ENCODE data around the gene TNRC18.
A peak's percentile ranks its signal among the peaks of the same experiment; 100 is the strongest.

TNRC18 gene

DNA sequence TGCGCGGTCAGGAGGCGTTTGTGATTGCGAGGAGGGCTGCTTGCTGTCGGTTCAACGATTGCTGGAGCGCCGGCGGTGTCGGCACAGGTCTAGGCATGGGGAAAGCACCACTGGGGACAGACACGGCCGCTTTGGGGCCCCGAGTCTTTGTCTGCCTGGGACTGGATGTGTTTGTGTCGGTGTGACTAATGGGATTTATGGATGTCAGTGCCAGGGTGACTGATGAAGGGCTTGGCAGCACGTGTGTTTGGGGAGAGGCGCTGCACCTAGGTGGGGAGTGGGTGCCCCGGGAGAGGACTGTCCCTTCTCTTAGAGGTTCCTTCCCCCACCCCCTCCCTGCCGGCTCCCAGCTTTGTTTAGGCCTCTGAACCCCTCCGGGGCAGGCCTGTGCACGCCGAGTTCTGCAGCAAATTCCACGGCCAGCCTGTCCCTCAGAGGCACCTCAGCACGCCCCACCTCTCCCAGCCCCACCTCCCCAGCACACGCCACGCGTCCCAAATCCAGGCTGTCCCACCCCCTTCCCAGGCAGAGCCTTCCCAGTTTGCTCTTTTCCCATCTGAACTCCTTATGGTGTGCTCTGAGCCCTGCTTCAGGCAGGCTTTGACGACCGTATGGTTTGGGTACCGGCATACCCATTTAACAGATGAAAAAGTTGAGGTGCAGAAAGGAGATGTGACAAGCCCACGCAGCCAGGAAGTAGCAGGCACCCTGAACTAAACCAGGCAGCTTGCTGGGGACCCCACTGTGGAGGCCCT is 6.4 kb upstream of the TNRC18 start (continued):
- TF ChIP-seq ZNF324 (tag by site-specific recombination; IDR thresholded peaks at IDR 0.05): peak; percentile 15; the same call in 1 of the 2 replicates
- TF ChIP-seq ZBTB20 (tag by site-specific recombination; IDR thresholded peaks at IDR 0.05): peak; percentile 56; the same call in 1 of the 2 replicates
- TF ChIP-seq GLI4 (tag by site-specific recombination; IDR thresholded peaks at IDR 0.05): no peak
- TF ChIP-seq SP3 (tag by site-specific recombination; IDR thresholded peaks at IDR 0.05): no peak
- no peak for TF ChIP-seq ZNF837 (tag by site-specific recombination; IDR thresholded peaks at IDR 0.05)
- peak; percentile 69 for TF ChIP-seq KLF1 (tag by site-specific recombination; IDR thresholded peaks at IDR 0.05)
- no peak for TF ChIP-seq TCF7L2 (IDR thresholded peaks at IDR 0.05; ENCODE audit: borderline replicate concordance, low read depth, low read length)
- no peak for TF ChIP-seq ZNF501 (tag by site-specific recombination; IDR thresholded peaks at IDR 0.05)
- TF ChIP-seq ZNF621 (tag by site-specific recombination; IDR thresholded peaks at IDR 0.05): no peak
- no peak for TF ChIP-seq ZNF423 (tag by site-specific recombination; IDR thresholded peaks at IDR 0.05)
- no peak for TF ChIP-seq ZFP3 (tag by site-specific recombination; IDR thresholded peaks at IDR 0.05; ENCODE audit: low read depth)
- TF ChIP-seq ZNF701 (tag by site-specific recombination; IDR thresholded peaks at IDR 0.05): no peak
- TF ChIP-seq, protein P1, sequence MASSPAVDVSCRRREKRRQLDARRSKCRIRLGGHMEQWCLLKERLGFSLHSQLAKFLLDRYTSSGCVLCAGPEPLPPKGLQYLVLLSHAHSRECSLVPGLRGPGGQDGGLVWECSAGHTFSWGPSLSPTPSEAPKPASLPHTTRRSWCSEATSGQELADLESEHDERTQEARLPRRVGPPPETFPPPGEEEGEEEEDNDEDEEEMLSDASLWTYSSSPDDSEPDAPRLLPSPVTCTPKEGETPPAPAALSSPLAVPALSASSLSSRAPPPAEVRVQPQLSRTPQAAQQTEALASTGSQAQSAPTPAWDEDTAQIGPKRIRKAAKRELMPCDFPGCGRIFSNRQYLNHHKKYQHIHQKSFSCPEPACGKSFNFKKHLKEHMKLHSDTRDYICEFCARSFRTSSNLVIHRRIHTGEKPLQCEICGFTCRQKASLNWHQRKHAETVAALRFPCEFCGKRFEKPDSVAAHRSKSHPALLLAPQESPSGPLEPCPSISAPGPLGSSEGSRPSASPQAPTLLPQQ (tag by site-specific recombination; IDR thresholded peaks at IDR 0.05): no peak
- no peak for TF ChIP-seq ZNF473 (tag by site-specific recombination; IDR thresholded peaks at IDR 0.05)
- TF ChIP-seq, protein P2, sequence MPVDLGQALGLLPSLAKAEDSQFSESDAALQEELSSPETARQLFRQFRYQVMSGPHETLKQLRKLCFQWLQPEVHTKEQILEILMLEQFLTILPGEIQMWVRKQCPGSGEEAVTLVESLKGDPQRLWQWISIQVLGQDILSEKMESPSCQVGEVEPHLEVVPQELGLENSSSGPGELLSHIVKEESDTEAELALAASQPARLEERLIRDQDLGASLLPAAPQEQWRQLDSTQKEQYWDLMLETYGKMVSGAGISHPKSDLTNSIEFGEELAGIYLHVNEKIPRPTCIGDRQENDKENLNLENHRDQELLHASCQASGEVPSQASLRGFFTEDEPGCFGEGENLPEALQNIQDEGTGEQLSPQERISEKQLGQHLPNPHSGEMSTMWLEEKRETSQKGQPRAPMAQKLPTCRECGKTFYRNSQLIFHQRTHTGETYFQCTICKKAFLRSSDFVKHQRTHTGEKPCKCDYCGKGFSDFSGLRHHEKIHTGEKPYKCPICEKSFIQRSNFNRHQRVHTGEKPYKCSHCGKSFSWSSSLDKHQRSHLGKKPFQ (tag by site-specific recombination; IDR thresholded peaks at IDR 0.05): peak; percentile 23; the same call in 1 of the 2 replicates
- TF ChIP-seq, protein P3, sequence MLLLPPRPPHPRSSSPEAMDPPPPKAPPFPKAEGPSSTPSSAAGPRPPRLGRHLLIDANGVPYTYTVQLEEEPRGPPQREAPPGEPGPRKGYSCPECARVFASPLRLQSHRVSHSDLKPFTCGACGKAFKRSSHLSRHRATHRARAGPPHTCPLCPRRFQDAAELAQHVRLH (tag by site-specific recombination; IDR thresholded peaks at IDR 0.05): 0 out of 2 replicates have a peak, but pooled peaks have one; percentile 14
- no peak for TF ChIP-seq ZFP69B (tag by site-specific recombination; IDR thresholded peaks at IDR 0.05)
- TF ChIP-seq ZNF221 (tag by site-specific recombination; IDR thresholded peaks at IDR 0.05; ENCODE audit: borderline replicate concordance): no peak
- TF ChIP-seq KLF8 (tag by site-specific recombination; IDR thresholded peaks at IDR 0.05): no peak
- TF ChIP-seq, protein P4, sequence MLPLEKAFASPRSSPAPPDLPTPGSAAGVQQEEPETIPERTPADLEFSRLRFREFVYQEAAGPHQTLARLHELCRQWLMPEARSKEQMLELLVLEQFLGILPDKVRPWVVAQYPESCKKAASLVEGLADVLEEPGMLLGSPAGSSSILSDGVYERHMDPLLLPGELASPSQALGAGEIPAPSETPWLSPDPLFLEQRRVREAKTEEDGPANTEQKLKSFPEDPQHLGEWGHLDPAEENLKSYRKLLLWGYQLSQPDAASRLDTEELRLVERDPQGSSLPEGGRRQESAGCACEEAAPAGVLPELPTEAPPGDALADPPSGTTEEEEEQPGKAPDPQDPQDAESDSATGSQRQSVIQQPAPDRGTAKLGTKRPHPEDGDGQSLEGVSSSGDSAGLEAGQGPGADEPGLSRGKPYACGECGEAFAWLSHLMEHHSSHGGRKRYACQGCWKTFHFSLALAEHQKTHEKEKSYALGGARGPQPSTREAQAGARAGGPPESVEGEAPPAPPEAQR (tag by site-specific recombination; IDR thresholded peaks at IDR 0.05): no peak
- TF ChIP-seq YY2 (tag by site-specific recombination; IDR thresholded peaks at IDR 0.05): no peak
- no peak for TF ChIP-seq ZNF776 (tag by site-specific recombination; IDR thresholded peaks at IDR 0.05; ENCODE audit: borderline replicate concordance)
- TF ChIP-seq, protein P5, sequence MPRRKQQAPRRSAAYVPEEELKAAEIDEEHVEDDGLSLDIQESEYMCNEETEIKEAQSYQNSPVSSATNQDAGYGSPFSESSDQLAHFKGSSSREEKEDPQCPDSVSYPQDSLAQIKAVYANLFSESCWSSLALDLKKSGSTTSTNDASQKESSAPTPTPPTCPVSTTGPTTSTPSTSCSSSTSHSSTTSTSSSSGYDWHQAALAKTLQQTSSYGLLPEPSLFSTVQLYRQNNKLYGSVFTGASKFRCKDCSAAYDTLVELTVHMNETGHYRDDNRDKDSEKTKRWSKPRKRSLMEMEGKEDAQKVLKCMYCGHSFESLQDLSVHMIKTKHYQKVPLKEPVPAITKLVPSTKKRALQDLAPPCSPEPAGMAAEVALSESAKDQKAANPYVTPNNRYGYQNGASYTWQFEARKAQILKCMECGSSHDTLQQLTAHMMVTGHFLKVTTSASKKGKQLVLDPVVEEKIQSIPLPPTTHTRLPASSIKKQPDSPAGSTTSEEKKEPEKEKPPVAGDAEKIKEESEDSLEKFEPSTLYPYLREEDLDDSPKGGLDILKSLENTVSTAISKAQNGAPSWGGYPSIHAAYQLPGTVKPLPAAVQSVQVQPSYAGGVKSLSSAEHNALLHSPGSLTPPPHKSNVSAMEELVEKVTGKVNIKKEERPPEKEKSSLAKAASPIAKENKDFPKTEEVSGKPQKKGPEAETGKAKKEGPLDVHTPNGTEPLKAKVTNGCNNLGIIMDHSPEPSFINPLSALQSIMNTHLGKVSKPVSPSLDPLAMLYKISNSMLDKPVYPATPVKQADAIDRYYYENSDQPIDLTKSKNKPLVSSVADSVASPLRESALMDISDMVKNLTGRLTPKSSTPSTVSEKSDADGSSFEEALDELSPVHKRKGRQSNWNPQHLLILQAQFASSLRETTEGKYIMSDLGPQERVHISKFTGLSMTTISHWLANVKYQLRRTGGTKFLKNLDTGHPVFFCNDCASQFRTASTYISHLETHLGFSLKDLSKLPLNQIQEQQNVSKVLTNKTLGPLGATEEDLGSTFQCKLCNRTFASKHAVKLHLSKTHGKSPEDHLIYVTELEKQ (tag by site-specific recombination; IDR thresholded peaks at IDR 0.05; ENCODE audit: borderline replicate concordance): peak; percentile 71; the same call in 1 of the 2 replicates
- TF ChIP-seq, protein P6, sequence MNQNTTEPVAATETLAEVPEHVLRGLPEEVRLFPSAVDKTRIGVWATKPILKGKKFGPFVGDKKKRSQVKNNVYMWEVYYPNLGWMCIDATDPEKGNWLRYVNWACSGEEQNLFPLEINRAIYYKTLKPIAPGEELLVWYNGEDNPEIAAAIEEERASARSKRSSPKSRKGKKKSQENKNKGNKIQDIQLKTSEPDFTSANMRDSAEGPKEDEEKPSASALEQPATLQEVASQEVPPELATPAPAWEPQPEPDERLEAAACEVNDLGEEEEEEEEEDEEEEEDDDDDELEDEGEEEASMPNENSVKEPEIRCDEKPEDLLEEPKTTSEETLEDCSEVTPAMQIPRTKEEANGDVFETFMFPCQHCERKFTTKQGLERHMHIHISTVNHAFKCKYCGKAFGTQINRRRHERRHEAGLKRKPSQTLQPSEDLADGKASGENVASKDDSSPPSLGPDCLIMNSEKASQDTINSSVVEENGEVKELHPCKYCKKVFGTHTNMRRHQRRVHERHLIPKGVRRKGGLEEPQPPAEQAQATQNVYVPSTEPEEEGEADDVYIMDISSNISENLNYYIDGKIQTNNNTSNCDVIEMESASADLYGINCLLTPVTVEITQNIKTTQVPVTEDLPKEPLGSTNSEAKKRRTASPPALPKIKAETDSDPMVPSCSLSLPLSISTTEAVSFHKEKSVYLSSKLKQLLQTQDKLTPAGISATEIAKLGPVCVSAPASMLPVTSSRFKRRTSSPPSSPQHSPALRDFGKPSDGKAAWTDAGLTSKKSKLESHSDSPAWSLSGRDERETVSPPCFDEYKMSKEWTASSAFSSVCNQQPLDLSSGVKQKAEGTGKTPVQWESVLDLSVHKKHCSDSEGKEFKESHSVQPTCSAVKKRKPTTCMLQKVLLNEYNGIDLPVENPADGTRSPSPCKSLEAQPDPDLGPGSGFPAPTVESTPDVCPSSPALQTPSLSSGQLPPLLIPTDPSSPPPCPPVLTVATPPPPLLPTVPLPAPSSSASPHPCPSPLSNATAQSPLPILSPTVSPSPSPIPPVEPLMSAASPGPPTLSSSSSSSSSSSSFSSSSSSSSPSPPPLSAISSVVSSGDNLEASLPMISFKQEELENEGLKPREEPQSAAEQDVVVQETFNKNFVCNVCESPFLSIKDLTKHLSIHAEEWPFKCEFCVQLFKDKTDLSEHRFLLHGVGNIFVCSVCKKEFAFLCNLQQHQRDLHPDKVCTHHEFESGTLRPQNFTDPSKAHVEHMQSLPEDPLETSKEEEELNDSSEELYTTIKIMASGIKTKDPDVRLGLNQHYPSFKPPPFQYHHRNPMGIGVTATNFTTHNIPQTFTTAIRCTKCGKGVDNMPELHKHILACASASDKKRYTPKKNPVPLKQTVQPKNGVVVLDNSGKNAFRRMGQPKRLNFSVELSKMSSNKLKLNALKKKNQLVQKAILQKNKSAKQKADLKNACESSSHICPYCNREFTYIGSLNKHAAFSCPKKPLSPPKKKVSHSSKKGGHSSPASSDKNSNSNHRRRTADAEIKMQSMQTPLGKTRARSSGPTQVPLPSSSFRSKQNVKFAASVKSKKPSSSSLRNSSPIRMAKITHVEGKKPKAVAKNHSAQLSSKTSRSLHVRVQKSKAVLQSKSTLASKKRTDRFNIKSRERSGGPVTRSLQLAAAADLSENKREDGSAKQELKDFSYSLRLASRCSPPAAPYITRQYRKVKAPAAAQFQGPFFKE (tag by site-specific recombination; IDR thresholded peaks at IDR 0.05; ENCODE audit: borderline replicate concordance): no peak
- TF ChIP-seq ZNF707 (tag by site-specific recombination; IDR thresholded peaks at IDR 0.05): no peak
- no peak for TF ChIP-seq ZNF629 (tag by site-specific recombination; IDR thresholded peaks at IDR 0.05)

Data from HEK293 (cell line).